Measurements from ENCODE around the gene OSBPL2.
A peak's percentile ranks its signal among the peaks of the same experiment; 100 is the strongest.

OSBPL2 gene

GRCh38 chr20:62236766-62237513 lies 1.4 kb upstream of the OSBPL2 start:
- no peak for DNase-seq

- no peak for DNase-seq
Observed at GRCh38 chr20:62237514-62237800, 864 bp upstream of the OSBPL2 start.

DNA sequence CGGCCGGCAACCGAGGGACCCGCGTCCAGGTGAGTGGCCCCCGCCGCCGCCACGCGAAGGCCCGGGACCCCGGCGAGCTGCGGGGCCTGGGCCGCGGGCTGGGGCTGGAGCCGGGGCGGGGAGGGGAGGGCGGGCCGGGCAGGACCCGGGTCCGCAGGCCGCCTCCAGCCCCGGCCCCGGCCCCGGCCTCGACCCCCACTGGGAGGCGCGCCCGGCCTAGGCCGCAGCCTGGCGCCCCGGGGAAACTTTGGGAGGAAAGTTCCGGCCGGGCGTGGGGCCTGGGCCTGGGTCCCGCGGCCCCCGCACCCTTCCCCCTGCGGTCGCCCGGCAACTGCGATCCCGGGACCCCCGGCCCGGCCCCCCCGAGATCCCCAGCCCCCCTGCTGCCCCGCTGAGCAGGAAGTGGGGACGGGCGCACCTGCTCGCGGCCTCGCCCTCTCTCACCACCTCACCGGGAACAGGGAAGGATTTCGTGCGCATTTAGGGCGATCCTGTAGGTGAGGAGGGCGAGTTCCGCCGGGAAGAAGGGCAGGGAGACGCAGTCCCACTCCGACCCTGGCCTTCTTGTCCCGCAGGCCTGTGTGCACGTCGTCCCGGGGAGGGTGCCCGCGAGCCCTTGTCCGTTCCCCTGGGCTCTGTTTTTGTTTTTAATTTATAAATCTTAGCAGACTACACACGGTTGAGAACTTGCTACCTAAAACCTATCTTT lies 402 bp downstream of the OSBPL2 start:
- DNase-seq: peak; percentile 8

- DNase-seq: no peak
Observed at GRCh38 chr20:62239278-62239879, 1.1 kb downstream of the OSBPL2 start.

DNA sequence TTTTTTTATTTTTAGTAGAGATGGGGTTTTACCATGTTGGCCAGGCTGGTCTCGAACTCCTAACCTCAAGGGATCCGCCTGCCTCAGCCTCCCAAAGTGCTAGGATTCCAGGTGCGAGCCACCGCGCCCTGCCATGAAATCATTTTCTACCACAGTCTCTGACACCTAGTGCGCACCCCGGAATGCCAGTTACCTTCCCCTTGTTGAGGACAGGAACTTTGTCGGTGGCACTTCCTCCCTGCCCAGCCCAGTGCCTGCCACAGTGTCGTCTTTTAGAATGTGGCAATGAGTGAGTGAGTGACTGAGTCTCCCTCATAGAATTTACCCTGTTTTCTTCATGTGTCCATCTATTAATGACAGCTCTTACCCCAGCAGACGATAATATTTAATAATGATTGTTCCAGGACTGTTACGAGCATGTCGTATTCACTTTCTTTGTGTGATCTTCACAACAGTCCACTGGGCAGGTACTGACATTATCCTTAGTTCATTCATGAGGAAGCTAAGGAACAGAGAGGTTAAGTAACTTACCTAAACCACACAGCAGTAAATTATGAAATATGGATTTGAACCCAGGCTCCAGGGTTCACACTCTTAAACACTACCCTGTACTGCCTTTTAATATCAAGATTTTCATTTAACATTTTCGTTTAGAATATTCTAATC lies 1.8 kb downstream of the OSBPL2 start:
- DNase-seq: no peak

- no peak for DNase-seq
Observed at GRCh38 chr20:62241506-62241905, 3.2 kb downstream of the OSBPL2 start.

GRCh38 chr20:62242176-62242575 lies 3.9 kb downstream of the OSBPL2 start:
- no peak for DNase-seq

DNA sequence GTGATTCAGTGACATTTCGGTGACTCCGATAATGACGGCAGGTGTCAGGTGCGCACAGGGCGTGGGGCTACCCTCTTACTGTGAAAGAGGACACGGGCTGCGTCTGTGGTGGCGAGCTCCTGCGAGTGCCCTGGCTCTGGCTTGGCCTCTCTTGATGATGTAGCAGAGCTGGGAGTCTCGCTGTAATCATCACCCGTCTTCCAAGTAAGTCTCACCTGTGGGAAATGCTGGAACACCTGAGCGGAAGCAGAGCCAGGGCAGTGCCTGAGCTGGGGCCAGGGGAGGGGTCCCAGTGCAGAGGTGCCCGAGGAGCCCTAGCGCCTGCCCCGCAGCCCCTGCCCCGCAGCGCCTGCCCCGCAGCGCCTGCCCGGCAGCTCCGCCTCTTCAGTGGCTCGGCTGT lies 4.8 kb downstream of the OSBPL2 start:
- DNase-seq: no peak

- DNase-seq: no peak
Observed at GRCh38 chr20:62243906-62244515, 5.7 kb downstream of the OSBPL2 start.

DNA sequence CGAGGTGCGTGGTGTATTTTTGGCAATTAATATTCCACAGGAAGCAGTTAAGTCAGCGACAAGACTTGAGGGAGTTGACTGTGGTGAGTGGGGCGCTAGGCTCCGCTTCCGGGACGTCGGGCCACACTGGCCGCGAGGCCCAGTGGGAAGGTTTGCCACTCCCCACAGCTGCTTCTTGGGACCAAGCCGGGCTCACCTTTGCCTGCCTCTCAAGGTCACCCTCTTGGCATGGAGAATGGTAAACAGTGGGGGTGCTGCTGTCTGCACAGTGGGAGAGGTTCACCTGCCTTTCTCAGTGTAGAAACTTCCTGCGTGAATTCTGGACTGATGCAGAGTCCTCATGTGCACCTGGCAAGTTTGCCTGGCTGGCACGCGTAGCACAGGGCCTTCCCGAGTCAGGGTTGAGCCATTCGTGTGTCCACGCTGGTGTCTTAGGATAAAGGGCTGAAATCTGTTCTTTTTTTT lies 6.4 kb downstream of the OSBPL2 start:
- DNase-seq: no peak

- no peak for DNase-seq
Observed at GRCh38 chr20:62245911-62246280, 7.6 kb downstream of the OSBPL2 start.

GRCh38 chr20:62246431-62246830 lies 8.1 kb downstream of the OSBPL2 start:
- DNase-seq: no peak

- DNase-seq: no peak
Observed at GRCh38 chr20:62246872-62247652, 8.7 kb downstream of the OSBPL2 start.

- DNase-seq: no peak
Observed at GRCh38 chr20:62248890-62249560, 10.7 kb downstream of the OSBPL2 start.

- no peak for DNase-seq
Observed at GRCh38 chr20:62252342-62252966, 14.1 kb downstream of the OSBPL2 start.

DNA sequence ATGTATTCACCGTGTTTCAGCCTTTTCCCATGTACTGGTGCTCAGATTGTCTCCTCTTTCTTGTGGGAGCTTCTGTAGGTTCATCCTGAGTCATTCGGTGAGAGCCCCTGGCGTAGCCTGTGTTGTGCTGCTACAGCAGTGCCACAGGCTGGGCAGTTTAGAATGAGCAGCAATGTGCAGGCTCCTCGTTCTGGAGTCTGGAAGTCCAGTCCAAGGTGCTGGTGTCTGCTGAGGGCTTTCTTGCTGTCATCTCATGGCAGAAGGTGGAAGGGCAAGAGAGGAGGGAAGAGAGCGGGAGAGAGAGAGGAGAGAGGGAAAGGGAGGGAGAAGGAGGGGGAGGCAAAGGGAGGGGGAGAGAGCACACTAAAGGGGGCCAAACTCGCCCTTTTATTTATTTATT lies 15.1 kb downstream of the OSBPL2 start:
- DNase-seq: no peak

- no peak for DNase-seq
Observed at GRCh38 chr20:62254021-62254724, 15.9 kb downstream of the OSBPL2 start.

DNA sequence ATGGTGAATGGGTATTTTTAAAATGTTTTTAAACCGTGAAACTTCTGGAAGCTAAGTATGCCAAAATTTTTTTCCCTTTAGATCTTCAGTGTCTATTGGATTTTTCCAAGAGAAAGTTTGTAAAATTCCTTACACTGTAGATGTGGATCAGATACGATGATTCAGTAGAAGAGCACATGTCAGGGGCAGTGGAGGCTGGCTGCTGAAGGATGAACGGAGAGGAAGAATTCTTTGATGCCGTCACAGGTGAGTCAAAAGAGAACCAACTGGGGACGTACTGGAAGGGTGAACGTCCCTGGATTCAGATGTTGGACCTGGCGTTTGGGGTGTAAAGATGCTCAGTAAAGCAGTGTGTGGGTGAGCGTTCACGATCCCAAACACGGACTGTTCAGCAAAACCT lies 17.7 kb downstream of the OSBPL2 start:
- no peak for DNase-seq

GRCh38 chr20:62258499-62259293 lies 20.4 kb downstream of the OSBPL2 start:
- DNase-seq: no peak

GRCh38 chr20:62259294-62259565 lies 20.9 kb downstream of the OSBPL2 start:
- no peak for DNase-seq

All from central memory CD4-positive, alpha-beta T cell (primary cell).